GM21367 (cell line): Measurements from ENCODE around the gene OR8D2.
"Not testable (repeated sequence)": the region's sequence is repeated elsewhere in the genome, so short reads cannot be mapped to it uniquely, and the experiment has no call there.

Experiments
- ATAC-seq: cut with Tn5 transposase; IDR thresholded peaks from one replicate; pipeline ENCODE4 v1.9.1; 2021; ENCODE audit not compliant: unreplicated experiment

Gene OR8D2

DNA sequence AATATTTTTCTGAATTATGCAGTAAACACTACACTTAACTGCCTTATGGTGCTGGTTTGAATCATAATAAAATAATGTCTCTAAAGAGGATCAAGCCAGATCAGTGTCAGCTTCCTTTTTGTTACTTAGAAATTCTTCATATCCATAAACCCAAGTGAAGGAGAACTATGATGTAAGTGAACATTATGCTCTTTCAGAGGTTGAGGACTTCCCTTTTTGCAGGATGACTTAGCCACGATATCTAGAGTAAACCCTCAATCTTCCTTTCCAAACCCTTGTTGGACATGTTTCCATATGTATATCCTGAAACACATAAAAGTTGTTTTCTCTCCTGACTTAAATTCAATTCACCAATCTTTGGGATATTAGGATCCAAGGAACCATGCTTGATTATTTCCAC is 25.3 kb downstream of the OR8D2 start:
- ATAC-seq: no peak

DNA sequence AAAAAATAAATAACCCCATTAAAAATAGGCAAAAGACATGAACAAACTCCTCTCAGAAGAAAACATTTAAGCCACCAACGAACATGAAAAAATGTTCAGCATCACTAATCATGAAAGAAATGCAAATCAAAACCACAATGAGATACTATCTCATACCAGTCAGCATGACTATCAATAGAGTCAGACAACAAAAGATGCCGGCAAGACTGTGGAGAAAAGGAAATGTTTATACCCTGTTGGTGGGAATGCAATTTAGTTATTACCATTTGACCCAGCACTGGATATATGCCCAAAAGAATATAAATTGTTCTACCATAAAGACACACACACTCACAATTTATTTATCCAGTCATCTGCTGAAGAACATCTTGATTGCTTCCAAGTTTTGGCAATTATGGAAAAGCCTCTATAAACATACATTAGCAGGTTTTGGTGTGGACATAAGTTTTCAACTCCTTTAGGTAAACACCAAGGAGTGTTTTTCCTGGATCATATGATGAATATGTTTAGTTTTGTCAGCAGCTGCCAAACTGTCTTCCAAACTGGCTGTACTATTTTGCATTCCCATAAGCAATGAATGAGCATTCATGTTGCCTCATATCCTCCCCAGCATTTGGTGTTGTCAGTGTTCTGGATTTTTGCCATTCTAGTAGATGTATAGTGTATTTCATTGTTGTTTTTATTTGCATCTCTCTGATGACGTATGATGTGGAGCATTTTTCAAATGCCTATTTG is 34.2 kb downstream of the OR8D2 start:
- no peak for ATAC-seq

DNA sequence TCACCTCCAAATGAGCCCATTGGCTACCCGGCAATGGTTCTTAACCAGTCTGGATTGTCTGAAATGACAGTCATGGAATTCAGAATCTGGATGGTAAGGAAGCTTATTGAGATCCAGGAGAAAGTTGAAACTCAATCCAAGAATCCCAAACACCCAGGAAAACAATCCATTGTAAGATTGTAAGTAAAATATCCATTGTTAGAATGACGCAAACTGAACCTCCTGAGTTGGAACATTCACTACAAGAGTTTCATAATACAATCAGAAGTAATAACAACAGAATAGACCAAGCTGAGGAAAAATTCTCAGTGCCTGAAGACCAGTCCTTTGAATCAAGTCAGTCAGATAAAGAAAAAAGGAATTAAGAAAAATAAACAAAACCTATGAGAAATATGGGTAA is 41.7 kb downstream of the OR8D2 start:
- ATAC-seq: no peak

DNA sequence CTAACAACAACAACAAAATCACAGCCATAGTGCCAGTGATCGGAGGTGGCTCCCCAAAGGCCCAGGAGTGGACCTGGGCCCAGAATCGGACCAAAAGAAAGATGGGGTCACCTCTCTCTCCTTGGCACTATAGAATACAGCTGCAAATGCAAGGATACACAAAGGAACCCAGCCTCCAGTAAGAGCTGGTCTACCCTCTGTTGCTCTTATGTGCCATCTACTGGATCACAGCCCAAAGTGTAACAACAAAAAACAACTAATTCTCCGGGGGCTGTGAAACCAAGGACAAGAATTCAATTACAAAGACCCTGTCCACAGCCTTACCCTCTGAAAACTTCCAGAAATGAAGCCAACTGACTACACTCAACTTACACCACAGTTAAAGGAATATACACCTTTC is 42.2 kb downstream of the OR8D2 start:
- ATAC-seq: no peak

DNA sequence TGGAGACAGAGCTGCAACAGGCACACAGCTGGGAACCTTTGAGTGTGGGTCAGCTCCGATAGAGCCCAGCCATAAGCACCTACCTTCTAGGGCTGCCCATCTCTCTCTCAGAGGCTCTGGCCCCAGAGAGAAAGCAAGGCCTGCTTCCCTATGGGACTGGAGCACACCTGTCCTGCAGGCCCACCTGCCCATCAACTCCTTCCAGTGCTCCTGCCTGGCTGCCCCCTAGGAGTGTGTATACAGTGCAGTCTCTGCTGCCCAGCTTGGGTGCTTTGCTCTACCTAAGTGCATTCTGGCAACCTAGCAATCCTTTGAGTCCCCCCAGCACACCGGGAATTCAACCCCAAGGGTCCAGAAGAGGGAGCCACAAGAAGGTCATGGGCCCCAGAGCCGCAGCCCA is 42.8 kb downstream of the OR8D2 start:
- ATAC-seq: no peak

DNA sequence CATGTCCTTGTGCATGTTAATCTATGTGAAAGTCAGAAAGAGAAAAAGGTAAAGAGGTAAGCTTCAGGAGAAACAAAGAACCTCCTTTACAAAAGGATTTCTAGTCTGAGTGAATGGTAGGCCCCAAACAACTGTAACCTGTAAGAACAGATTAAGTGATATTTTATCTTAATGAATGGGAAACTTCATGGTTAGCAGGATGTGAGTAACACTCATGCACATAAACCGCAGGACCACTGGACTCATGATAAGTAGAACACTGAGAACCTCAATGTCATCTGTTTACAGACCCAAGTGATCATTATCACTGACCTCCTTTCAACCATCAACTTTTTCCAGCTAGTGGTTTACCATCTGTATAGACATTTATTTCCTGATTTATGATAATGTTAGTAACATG is 43.9 kb downstream of the OR8D2 start:
- ATAC-seq: no peak

DNA sequence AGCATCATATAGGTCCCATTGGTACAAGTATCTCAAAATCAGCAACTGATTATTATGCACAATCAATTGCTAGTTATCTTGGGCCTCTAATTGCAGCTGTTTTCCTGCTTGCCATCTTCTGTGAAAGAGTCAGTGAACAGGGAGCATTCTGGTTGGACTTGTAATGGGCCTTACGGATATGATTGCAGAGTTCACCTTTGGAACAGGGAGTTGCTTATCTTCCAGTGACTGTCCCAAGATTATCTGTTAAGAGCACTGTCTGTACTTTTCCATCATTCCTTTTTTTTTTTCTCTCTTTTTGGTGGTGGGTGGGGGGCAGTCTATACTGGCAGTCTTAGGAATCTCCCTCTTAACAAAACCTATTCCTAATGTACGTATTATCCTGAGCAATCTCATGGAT is 46.0 kb downstream of the OR8D2 start:
- ATAC-seq: no peak

DNA sequence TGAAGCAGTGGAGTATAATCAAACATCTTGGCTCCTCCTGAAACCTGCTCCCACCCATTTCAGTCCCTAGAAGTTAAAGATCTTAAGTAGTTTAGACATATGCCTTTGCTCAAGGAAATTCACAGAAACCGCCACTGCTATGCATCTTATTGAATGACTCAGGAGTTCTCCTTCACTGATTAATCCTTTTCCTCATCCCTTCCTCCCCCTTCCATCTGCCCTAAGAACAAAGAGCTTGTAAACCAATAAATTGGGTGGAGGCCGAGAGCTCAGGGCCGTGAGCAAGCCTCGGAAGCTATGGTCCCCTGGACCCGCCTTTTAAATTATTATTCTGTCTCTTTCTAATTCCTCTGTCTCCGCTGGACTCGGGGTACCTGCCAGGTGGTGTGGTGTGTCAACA is 49.1 kb downstream of the OR8D2 start:
- not testable (repeated sequence) for ATAC-seq
